Ascending aorta (tissue), 2 donors: ENCODE measurements around the gene CCDC188. TPM values are rescaled to one million over a fixed set of nuclear protein-coding genes. Genes with fewer than 3 reads are reported as not detected.

ENCODE experiments used
- DNase-seq, 2 donors: peaks; one replicate each; pipeline ENCODE4 v3.0.0-alpha.2; 2019; ENCODE audit warnings: low spot score in 2 of 2
- H3K27ac ChIP-seq, 2 donors: fragments of 200-600 bp; sonication (generic); one replicate each; pipeline ENCODE4 v1.5.1; 2016 to 2017; ENCODE audit warnings: mild to moderate bottlenecking in 1 of 2
- H3K27me3 ChIP-seq: fragments of 200-600 bp; sonication (generic); one replicate; pipeline ENCODE4 v1.5.1; 2017
- H3K36me3 ChIP-seq, 2 donors: fragments of 200-600 bp; sonication (generic); one replicate each; pipeline ENCODE4 v1.5.1; 2016
- H3K4me1 ChIP-seq, 2 donors: fragments of 200-600 bp; sonication (generic); one replicate each; pipeline ENCODE4 v1.5.1; 2016 to 2017; ENCODE audit warnings: mild to moderate bottlenecking in 1 of 2
- H3K4me3 ChIP-seq, 2 donors: fragments of 200-600 bp; sonication (generic); one replicate each; pipeline ENCODE4 v1.5.1; 2016 to 2017; ENCODE audit warnings: mild to moderate bottlenecking in 1 of 2
- H3K9me3 ChIP-seq, 2 donors: fragments of 200-600 bp; sonication (generic); one replicate each; pipeline ENCODE4 v1.5.1; 2016
- intact Hi-C: fragments of 100-400 bp; cut with DNase I; formaldehyde crosslinking; loops from one replicate; pipeline ENCODE4 v1.15.1; 2023
- total RNA-seq: library from RNA; depleted of rRNA; stranded (reverse); fragments of >200 nt; gene quantifications from one replicate; pipeline ENCODE4 v1.1.0, GENCODE V29; 2016
- TF ChIP-seq, protein P1 (sequence below), 3 experiments: fragments of 200-600 bp in 2 of 3; fragments of 450-650 bp in 1 of 3; sonication (generic) in 2 of 3; IDR thresholded peaks; one replicate each; pipeline ENCODE4 v1.5.1; 2016 to 2019; ENCODE audit warnings: antibody characterized with exemption in 3 of 3, mild to moderate bottlenecking in 1 of 3, moderate library complexity in 1 of 3

The CCDC188 gene
- total RNA-seq, 1 donor from 2014 or later: not detected

- Histone ChIP-seq H3K36me3 (no peaks in the 10 kb centered on the region), H3K4me1 (no peaks in the 10 kb centered on the region), H3K9me3 (no peaks in the 10 kb centered on the region), H3K4me3 (no peak overlapping the region), H3K27ac (no peak overlapping the region), H3K27me3 (no peaks in the 10 kb centered on the region)
- intact Hi-C loops: no loop called here
- DNase-seq: no peak
- TF ChIP-seq, protein P1, sequence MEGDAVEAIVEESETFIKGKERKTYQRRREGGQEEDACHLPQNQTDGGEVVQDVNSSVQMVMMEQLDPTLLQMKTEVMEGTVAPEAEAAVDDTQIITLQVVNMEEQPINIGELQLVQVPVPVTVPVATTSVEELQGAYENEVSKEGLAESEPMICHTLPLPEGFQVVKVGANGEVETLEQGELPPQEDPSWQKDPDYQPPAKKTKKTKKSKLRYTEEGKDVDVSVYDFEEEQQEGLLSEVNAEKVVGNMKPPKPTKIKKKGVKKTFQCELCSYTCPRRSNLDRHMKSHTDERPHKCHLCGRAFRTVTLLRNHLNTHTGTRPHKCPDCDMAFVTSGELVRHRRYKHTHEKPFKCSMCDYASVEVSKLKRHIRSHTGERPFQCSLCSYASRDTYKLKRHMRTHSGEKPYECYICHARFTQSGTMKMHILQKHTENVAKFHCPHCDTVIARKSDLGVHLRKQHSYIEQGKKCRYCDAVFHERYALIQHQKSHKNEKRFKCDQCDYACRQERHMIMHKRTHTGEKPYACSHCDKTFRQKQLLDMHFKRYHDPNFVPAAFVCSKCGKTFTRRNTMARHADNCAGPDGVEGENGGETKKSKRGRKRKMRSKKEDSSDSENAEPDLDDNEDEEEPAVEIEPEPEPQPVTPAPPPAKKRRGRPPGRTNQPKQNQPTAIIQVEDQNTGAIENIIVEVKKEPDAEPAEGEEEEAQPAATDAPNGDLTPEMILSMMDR (IDR thresholded peaks at IDR 0.05): no peak
Observed at GRCh38 chr22:20186871-20187546, 36.2 kb upstream of the CCDC188 start.

GRCh38 chr22:20186183-20186870 is 35.5 kb upstream of the CCDC188 start:
- no peaks in the 10 kb centered on the region for H3K9me3 ChIP-seq
- intact Hi-C loops: no loop called here
- DNase-seq: no peak

DNA sequence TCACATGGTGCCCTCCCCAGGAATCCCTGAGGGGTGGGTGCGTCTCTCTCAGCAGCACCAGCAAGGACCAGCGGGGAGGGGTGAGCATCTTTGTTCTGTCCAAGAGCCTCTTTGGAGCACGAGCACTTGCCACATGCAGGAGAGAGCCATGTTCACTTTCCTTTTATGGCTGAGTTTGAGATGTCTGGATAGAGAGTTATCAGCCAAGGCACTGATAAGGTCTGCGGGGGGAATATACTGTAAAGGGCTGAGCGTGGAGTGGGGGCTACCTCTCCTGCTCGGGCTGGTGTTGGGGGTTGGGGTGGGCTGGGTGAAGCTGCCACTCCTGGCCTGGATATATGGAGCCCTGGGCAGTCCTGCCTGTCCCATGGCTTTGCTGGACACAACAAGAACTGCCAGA is 34.9 kb upstream of the CCDC188 start:
- Histone ChIP-seq H3K27ac (no peak overlapping the region), H3K27me3 (no peaks in the 10 kb centered on the region), H3K4me3 (no peak overlapping the region), H3K4me1 (no peaks in the 10 kb centered on the region), H3K9me3 (no peaks in the 10 kb centered on the region), H3K36me3 (no peaks in the 10 kb centered on the region)
- TF ChIP-seq, protein P1 (IDR thresholded peaks at IDR 0.05): no peak
- intact Hi-C loops: no loop called here
- no peak for DNase-seq

More at GRCh38 chr22:20186183-20186870, 35.5 kb upstream of the CCDC188 start:
- no peak overlapping the region for H3K27ac ChIP-seq
- H3K4me3 ChIP-seq: no peak overlapping the region
- TF ChIP-seq, protein P1 (IDR thresholded peaks at IDR 0.05): no peak
- H3K4me1 ChIP-seq: no peaks in the 10 kb centered on the region
- H3K27me3 ChIP-seq: no peaks in the 10 kb centered on the region
- H3K36me3 ChIP-seq: no peaks in the 10 kb centered on the region

GRCh38 chr22:20184501-20185165 is 33.8 kb upstream of the CCDC188 start:
- TF ChIP-seq, protein P1 (IDR thresholded peaks at IDR 0.05): no peak
- Histone ChIP-seq H3K4me3 (no peak overlapping the region), H3K36me3 (no peaks in the 10 kb centered on the region), H3K4me1 (no peaks in the 10 kb centered on the region), H3K27me3 (no peaks in the 10 kb centered on the region), H3K9me3 (no peaks in the 10 kb centered on the region), H3K27ac (no peak overlapping the region)
- intact Hi-C loops: no loop called here
- DNase-seq: no peak

- no peaks in the 10 kb centered on the region for H3K4me1 ChIP-seq
- H3K4me3 ChIP-seq: no peak overlapping the region
- H3K27me3 ChIP-seq: no peaks in the 10 kb centered on the region
- no peak for DNase-seq
- H3K27ac ChIP-seq: no peak overlapping the region
- no peaks in the 10 kb centered on the region for H3K9me3 ChIP-seq
- intact Hi-C loops: no loop called here
- TF ChIP-seq, protein P1 (IDR thresholded peaks at IDR 0.05): no peak
- H3K36me3 ChIP-seq: no peaks in the 10 kb centered on the region
Observed at GRCh38 chr22:20183823-20184222, 33.0 kb upstream of the CCDC188 start.
